GM12865 (cell line): Measurements from ENCODE around the gene CFAP52.

Source experiments
- DNase-seq: peaks from one replicate; pipeline ENCODE4 v3.0.0; 2010; ENCODE audit warnings: low read depth
- H3K4me3 ChIP-seq: 2 replicates; pipeline ENCODE4 v1.5.1; 2011; ENCODE audit warnings: mild to moderate bottlenecking, low read depth, low read length, control low read depth
- TF ChIP-seq, protein P1 (sequence below): IDR thresholded peaks from 2 replicates; pipeline ENCODE4 v1.5.1; 2011; ENCODE audit warnings: low read length, control low read depth, low read depth, inconsistent platforms; ENCODE audit not compliant: insufficient read depth; ENCODE audit errors: missing control alignments

The CFAP52 gene

GRCh38 chr17:9537177-9537776 is 39.2 kb upstream of the CFAP52 start:
- no peak overlapping the region for H3K4me3 ChIP-seq
- TF ChIP-seq, protein P1, sequence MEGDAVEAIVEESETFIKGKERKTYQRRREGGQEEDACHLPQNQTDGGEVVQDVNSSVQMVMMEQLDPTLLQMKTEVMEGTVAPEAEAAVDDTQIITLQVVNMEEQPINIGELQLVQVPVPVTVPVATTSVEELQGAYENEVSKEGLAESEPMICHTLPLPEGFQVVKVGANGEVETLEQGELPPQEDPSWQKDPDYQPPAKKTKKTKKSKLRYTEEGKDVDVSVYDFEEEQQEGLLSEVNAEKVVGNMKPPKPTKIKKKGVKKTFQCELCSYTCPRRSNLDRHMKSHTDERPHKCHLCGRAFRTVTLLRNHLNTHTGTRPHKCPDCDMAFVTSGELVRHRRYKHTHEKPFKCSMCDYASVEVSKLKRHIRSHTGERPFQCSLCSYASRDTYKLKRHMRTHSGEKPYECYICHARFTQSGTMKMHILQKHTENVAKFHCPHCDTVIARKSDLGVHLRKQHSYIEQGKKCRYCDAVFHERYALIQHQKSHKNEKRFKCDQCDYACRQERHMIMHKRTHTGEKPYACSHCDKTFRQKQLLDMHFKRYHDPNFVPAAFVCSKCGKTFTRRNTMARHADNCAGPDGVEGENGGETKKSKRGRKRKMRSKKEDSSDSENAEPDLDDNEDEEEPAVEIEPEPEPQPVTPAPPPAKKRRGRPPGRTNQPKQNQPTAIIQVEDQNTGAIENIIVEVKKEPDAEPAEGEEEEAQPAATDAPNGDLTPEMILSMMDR = no peak
- DNase-seq = no peak

DNA sequence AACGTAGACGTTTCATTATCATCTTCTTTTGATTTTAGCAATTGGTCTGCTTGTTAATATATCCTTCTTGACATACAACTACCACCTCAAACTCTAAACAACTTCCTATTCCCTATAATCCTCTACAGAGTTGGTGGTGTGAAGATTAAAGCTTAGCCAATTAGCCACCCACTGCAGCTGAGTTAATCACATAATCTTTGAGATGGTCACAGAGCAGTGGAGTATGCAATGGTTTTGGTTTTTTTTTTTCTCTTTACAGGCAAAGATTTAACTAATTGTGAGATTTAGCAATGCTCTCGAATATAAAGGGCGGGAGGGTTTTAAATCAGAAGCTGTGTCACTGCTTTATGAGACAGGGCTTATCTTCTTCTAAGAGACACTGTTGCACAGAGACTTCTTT is 37.8 kb upstream of the CFAP52 start:
- DNase-seq = no peak
- H3K4me3 ChIP-seq = no peak overlapping the region
- TF ChIP-seq, protein P1 = no peak

DNA sequence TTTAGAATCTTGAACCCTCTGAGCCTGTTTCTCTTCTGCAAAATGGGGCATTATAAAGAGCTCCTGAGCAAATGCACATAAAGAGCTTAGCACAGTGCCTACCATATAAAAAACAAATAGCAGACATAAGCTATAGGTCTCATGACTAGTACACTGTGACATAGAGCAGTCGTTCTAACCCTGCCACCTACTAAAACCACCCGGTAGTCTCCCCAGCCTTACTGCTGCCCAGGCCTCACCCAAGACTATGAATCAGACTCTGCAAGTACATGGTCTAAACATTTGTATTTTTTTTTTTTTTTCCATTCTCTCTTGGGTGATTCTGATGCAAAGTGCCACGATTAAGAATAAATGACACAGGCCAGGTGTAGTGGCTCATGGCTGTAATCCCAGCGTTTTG is 34.7 kb upstream of the CFAP52 start:
- DNase-seq = no peak

DNA sequence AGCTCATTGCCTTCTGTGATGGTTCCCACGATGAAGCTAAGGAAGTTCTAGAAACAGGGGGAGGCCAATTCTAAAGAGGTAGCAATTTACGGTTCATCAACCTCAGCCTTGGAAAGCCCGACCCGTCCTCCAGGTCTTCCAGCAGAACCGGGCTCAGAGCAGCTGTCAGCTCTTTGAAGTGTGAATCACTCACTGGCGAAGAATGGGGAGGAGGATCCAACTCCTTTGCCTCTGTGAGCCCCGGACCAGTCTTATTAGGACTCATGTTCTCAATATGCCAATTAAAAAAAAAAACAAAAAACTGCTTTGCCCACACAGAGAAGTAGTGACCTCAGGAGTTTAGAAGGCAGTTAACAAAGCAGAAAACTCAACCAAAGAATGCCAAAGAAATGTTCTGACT is 32.2 kb upstream of the CFAP52 start:
- TF ChIP-seq, protein P1 = no peak
- H3K4me3 ChIP-seq = no peak overlapping the region
- DNase-seq = no peak

More for the DNA sequence above, 34.7 kb upstream of the CFAP52 start:
- TF ChIP-seq, protein P1 = no peak
- H3K4me3 ChIP-seq = no peak overlapping the region

DNA sequence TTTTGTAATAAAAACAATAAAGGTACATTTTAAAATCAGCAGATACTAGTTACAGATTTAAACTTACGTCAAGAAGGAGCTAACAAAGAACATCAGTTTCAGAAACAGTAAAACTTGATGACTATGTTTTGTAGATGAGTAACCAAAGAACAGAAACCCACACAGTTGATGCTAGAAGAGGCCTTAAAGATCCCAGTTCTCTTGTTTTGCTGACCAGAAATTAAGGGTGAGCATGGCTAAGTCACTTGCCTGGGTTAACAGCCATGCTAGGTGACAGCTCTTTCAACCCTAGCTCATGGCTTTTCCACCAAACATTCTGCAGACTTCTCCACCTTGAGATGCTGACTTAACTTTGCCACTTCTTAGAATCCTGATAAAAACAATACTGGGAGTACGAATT is 27.2 kb upstream of the CFAP52 start:
- TF ChIP-seq, protein P1 = no peak
- DNase-seq = no peak
- H3K4me3 ChIP-seq = no peak overlapping the region

DNA sequence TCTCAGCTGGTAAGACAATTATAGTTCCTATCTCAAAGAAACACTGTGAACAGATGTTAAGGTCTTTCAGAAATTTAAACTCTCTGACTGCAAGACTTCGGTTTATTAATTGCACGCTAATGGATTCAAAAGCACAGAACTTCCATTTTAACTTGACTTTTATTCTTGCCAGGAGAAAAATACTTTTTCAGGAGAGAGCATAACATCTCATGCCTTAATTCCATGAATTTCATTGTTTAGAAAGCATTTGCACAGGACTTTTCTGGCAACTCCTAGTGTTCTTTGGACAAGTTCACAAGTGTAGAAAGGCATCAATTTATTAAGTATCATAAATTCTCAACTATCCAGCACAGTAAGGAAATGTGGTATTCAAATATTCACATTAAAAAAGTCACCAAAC is 23.3 kb upstream of the CFAP52 start:
- DNase-seq = no peak
- no peak overlapping the region for H3K4me3 ChIP-seq
- TF ChIP-seq, protein P1 = no peak

DNA sequence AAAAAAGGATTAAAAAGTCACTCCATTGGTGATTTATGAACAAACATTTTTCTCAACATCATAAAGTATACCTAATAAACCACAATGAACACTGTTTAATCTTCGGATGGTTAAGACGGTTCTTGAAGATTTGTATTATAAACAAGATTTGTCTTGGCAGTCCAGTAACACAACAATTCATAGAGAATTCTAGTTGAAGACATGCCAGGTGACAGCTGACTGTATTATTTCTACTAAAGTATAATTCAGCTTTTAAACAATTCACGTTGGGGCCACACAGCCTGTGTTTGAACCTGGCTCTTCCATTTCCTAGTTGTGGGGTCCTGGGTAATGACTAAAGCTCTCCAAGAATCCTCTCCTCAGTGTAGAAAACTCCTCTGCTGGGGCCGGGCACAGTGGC is 22.8 kb upstream of the CFAP52 start:
- DNase-seq = no peak
- no peak overlapping the region for H3K4me3 ChIP-seq
- TF ChIP-seq, protein P1 = no peak
